ENCODE results near the gene ACACB. TPM values are rescaled to one million over a fixed set of nuclear protein-coding genes. Genes with fewer than 3 reads are reported as not detected.

ACACB gene
- total RNA-seq, 2 donors from 2014 or later: 37.5 to 51.3 TPM

DNA sequence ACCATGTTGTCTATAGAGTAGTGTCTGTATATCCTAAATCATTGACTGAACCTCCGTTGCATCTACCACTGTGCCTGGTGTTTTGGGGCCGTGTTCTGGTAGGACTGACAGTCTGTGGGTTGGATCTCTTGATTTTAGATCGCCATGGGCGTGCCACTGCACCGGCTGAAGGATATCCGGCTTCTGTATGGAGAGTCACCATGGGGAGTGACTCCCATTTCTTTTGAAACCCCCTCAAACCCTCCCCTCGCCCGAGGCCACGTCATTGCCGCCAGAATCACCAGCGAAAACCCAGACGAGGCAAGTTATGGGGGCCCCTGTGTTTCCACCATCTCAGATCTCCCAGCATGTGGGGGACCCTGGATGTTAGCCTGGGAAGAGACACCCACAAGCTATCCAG, 69.1 kb downstream of the ACACB start:
- TF ChIP-seq, protein P1, sequence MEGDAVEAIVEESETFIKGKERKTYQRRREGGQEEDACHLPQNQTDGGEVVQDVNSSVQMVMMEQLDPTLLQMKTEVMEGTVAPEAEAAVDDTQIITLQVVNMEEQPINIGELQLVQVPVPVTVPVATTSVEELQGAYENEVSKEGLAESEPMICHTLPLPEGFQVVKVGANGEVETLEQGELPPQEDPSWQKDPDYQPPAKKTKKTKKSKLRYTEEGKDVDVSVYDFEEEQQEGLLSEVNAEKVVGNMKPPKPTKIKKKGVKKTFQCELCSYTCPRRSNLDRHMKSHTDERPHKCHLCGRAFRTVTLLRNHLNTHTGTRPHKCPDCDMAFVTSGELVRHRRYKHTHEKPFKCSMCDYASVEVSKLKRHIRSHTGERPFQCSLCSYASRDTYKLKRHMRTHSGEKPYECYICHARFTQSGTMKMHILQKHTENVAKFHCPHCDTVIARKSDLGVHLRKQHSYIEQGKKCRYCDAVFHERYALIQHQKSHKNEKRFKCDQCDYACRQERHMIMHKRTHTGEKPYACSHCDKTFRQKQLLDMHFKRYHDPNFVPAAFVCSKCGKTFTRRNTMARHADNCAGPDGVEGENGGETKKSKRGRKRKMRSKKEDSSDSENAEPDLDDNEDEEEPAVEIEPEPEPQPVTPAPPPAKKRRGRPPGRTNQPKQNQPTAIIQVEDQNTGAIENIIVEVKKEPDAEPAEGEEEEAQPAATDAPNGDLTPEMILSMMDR (IDR thresholded peaks at IDR 0.05): no peak
- no peaks in the 10 kb centered on the region for H3K27me3 ChIP-seq (replicated peaks; ENCODE audit: insufficient read depth)
- H3K9me3 ChIP-seq: no peaks in the 10 kb centered on the region
- DNase-seq (ENCODE audit: low spot score) (no peak), ATAC-seq (ENCODE audit: insufficient number of reproducible peaks, low FRiP score, low read depth) (no peak)
- H3K4me3 ChIP-seq: no peak overlapping the region
- H3K4me1 ChIP-seq (ENCODE audit: control insufficient read depth in 1 of 2, low read depth in 2 of 2): no peaks in the 10 kb centered on the region
- no peak overlapping the region for H3K27ac ChIP-seq
- peaks cover 40% of the 10 kb centered on the region for H3K36me3 ChIP-seq

DNA sequence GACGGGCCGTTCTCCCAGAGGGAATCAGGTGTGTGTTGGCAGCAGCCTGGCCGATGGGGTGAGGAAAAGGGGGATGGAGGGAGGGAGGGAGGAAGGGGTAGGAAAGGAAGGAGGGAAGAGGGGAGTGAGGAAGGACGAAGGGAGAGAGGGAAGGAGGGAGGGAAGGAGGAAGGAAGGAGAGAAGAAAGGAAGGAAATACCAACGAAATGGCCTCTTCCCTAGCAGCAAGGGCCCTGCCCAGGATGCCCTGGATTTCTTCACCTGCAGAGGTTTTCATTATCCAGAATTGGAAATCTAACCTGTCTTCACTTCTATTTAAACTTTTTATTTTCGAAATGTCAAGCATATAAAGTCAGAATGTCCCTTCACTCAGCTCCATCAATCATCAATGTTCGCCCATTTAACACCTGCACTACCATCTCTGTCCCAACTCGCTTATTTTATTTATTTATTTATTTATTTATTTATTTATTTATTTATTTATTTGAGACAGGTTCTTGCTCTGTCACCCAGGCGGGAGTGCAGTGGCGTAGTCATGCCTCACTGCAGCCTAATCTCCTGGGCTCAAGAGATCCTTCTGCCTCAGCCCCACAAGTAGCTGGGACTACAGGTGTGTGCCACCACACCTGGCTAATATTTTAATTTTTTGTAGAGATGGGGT, 70.7 kb downstream of the ACACB start:
- no peak for ATAC-seq (ENCODE audit: insufficient number of reproducible peaks, low FRiP score, low read depth)
- no peaks in the 10 kb centered on the region for H3K27me3 ChIP-seq (replicated peaks; ENCODE audit: insufficient read depth)
- TF ChIP-seq, protein P1 (IDR thresholded peaks at IDR 0.05): no peak
- no peaks in the 10 kb centered on the region for H3K9me3 ChIP-seq
- no peak overlapping the region for H3K27ac ChIP-seq
- DNase-seq (ENCODE audit: low spot score): no peak
- no peak overlapping the region for H3K4me3 ChIP-seq
- no peaks in the 10 kb centered on the region for H3K4me1 ChIP-seq (ENCODE audit: control insufficient read depth in 1 of 2, low read depth in 2 of 2)
- peaks cover 48% of the 10 kb centered on the region for H3K36me3 ChIP-seq

DNA sequence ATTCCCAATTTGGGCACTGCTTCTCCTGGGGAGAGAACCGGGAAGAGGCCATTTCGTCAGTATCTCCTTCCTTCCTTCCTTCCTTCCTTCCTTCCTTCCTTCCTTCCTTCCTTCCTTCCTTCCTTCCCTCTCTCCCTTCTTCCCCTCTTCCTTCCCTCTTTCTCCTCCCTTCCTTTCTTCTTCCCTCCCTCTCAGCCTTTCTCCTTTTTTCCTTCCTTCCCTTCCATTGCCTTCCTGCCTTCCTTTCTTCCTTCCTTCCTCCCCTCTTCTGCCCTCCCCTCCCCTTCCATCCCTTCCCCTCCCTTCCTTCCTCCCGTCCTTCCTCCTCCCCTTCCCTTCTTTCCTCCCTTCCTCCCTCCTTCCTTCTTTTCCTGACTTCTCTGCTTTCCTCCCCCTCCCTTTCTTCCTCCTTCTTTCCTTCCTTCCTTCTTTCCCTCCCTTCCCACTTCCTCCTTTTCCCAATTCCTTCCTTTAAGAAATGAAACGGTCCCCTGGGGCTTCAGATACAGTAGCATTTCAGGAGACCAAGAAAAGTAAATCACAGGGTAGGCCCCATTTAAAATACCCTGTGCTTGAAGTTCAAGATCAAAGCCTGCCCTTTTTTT, 71.8 kb downstream of the ACACB start:
- H3K27ac ChIP-seq: no peak overlapping the region
- no peaks in the 10 kb centered on the region for H3K27me3 ChIP-seq (replicated peaks; ENCODE audit: insufficient read depth)
- TF ChIP-seq, protein P1 (IDR thresholded peaks at IDR 0.05): no peak
- H3K9me3 ChIP-seq: no peaks in the 10 kb centered on the region
- DNase-seq (ENCODE audit: low spot score): no peak
- no peak overlapping the region for H3K4me3 ChIP-seq
- no peaks in the 10 kb centered on the region for H3K4me1 ChIP-seq (ENCODE audit: control insufficient read depth in 1 of 2, low read depth in 2 of 2)
- peaks cover 48% of the 10 kb centered on the region for H3K36me3 ChIP-seq
- no peak for ATAC-seq (ENCODE audit: insufficient number of reproducible peaks, low FRiP score, low read depth)

DNA sequence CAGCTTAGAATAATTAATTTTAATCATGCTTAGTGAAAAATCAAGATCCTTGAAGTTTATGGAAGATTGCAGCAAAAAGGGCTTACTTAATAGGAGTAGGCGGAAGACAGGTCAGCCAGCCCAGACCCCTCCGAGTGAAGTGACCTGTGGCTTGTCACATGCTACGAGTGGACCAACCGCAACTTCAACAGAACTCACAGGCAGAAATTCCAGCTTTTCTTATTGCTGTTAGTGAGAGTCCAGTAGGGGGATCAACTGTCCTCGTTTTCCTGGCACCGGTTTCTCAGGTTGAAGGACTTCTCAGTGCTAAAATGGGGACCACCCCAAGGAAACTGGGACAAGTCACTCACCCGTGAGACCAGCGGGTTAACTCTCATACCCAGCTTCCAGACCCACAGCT, 72.9 kb downstream of the ACACB start:
- no peak overlapping the region for H3K4me3 ChIP-seq
- ATAC-seq (ENCODE audit: insufficient number of reproducible peaks, low FRiP score, low read depth) (no peak), DNase-seq (ENCODE audit: low spot score) (no peak)
- no peaks in the 10 kb centered on the region for H3K4me1 ChIP-seq (ENCODE audit: control insufficient read depth in 1 of 2, low read depth in 2 of 2)
- H3K9me3 ChIP-seq: no peaks in the 10 kb centered on the region
- peaks cover 50% of the 10 kb centered on the region for H3K36me3 ChIP-seq
- no peak overlapping the region for H3K27ac ChIP-seq
- TF ChIP-seq, protein P1 (IDR thresholded peaks at IDR 0.05): no peak
- H3K27me3 ChIP-seq (replicated peaks; ENCODE audit: insufficient read depth): no peaks in the 10 kb centered on the region

DNA sequence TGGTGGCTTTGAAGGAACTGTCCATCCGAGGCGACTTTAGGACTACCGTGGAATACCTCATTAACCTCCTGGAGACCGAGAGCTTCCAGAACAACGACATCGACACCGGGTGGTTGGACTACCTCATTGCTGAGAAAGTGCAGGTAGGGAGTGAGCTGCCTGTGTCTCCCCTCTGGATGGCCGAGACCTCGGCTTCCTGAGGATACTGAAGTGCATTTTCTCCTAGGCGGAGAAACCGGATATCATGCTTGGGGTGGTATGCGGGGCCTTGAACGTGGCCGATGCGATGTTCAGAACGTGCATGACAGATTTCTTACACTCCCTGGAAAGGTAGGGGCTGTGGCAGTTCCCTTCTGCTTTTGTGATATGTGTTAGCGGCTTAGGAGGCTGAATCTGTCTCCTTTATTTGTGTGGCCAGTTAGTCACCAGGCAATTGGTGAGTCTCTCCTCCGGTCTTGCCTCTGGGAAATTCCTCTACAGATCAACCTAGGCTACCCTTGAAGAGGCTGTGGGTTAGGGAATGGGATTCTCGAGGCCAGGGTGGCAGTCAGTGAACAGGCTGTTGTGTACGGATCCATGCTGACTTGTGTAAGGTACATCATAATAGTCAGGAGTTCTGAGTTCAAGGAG, 75.3 kb downstream of the ACACB start:
- Histone ChIP-seq H3K4me3 (no peak overlapping the region), H3K36me3 (peaks cover 45% of the 10 kb centered on the region), H3K9me3 (no peaks in the 10 kb centered on the region), H3K27ac (no peak overlapping the region), H3K27me3 (replicated peaks; ENCODE audit: insufficient read depth) (no peaks in the 10 kb centered on the region), H3K4me1 (ENCODE audit: control insufficient read depth in 1 of 2, low read depth in 2 of 2) (no peaks in the 10 kb centered on the region)
- TF ChIP-seq, protein P1 (IDR thresholded peaks at IDR 0.05): no peak
- no peak for DNase-seq (ENCODE audit: low spot score)
- ATAC-seq (ENCODE audit: insufficient number of reproducible peaks, low FRiP score, low read depth): no peak
